Brain microvascular endothelial cell (primary cell): Measurements from ENCODE around the gene AVPR2.

Experiments
- DNase-seq: peaks from one replicate; pipeline ENCODE4 v3.0.0-alpha.2; 2020
- H3K27ac ChIP-seq: fragments of 250-450 bp; sonication (Bioruptor Pico); 2 replicates; pipeline ENCODE4 v1.5.1; 2020; ENCODE audit warnings: mild to moderate bottlenecking, moderate library complexity
- H3K27me3 ChIP-seq: fragments of 250-450 bp; sonication (Bioruptor Pico); replicated peaks from 2 replicates; pipeline ENCODE4 v1.5.1; 2020; ENCODE audit warnings: mild to moderate bottlenecking
- H3K36me3 ChIP-seq: fragments of 250-450 bp; sonication (Bioruptor Pico); replicated peaks from 2 replicates; pipeline ENCODE4 v1.5.1; 2020; ENCODE audit warnings: mild to moderate bottlenecking
- H3K4me3 ChIP-seq: 2 replicates; pipeline ENCODE4 v1.5.1; 2011; ENCODE audit warnings: low read depth, mild to moderate bottlenecking, control low read depth, low read length, moderate library complexity
- in situ Hi-C: cut with HindIII; loops from 2 replicates; pipeline ENCODE4 v1.10.0; 2017; ENCODE audit warnings: low sequenced_read_pairs, low pct_ligation_motif_present
- TF ChIP-seq, protein P1 (sequence below): IDR thresholded peaks from 2 replicates; pipeline ENCODE4 v1.5.1; 2011; ENCODE audit warnings: low read depth, mild to moderate bottlenecking, moderate library complexity, low read length, control low read depth, inconsistent platforms; ENCODE audit errors: missing control alignments

Gene AVPR2

GRCh38 chrX:153903991-153904957 lies at the start of gene AVPR2:
Gene AVPR2 (plus strand): TSS chrX:153904673. CDS start chrX:153905146, 473 bp downstream.
- in situ Hi-C loops, result no loop called here
- Histone ChIP-seq H3K4me3 (no peak within 1 kb of the TSS), H3K27me3 (no peaks in the 10 kb centered on the region), H3K36me3 (no peaks in the 10 kb centered on the region), H3K27ac (no peak within 1 kb of the TSS)
- TF ChIP-seq, protein P1, sequence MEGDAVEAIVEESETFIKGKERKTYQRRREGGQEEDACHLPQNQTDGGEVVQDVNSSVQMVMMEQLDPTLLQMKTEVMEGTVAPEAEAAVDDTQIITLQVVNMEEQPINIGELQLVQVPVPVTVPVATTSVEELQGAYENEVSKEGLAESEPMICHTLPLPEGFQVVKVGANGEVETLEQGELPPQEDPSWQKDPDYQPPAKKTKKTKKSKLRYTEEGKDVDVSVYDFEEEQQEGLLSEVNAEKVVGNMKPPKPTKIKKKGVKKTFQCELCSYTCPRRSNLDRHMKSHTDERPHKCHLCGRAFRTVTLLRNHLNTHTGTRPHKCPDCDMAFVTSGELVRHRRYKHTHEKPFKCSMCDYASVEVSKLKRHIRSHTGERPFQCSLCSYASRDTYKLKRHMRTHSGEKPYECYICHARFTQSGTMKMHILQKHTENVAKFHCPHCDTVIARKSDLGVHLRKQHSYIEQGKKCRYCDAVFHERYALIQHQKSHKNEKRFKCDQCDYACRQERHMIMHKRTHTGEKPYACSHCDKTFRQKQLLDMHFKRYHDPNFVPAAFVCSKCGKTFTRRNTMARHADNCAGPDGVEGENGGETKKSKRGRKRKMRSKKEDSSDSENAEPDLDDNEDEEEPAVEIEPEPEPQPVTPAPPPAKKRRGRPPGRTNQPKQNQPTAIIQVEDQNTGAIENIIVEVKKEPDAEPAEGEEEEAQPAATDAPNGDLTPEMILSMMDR, result no peak
- DNase-seq, result no peak

GRCh38 chrX:153854702-153855101 lies 49.8 kb upstream of the AVPR2 start:
- in situ Hi-C loops, result no loop called here
- no peaks in the 10 kb centered on the region for H3K36me3 ChIP-seq
- DNase-seq, result no peak
- no peak overlapping the region for H3K27ac ChIP-seq
- H3K4me3 ChIP-seq, result no peak overlapping the region
- TF ChIP-seq, protein P1, result peak; percentile 3
- no peaks in the 10 kb centered on the region for H3K27me3 ChIP-seq

GRCh38 chrX:153857348-153857903 lies 47.0 kb upstream of the AVPR2 start:
- no peaks in the 10 kb centered on the region for H3K36me3 ChIP-seq
- in situ Hi-C loops, result no loop called here
- H3K27ac ChIP-seq, result no peak overlapping the region
- no peaks in the 10 kb centered on the region for H3K27me3 ChIP-seq
- no peak for DNase-seq
- H3K4me3 ChIP-seq, result no peak overlapping the region
- TF ChIP-seq, protein P1, result no peak

GRCh38 chrX:153861151-153861550 lies 43.3 kb upstream of the AVPR2 start:
- DNase-seq, result no peak
- in situ Hi-C loops, result no loop called here
- TF ChIP-seq, protein P1, result no peak
- Histone ChIP-seq H3K4me3 (no peak overlapping the region), H3K36me3 (no peaks in the 10 kb centered on the region), H3K27ac (no peak overlapping the region), H3K27me3 (no peaks in the 10 kb centered on the region)

DNA sequence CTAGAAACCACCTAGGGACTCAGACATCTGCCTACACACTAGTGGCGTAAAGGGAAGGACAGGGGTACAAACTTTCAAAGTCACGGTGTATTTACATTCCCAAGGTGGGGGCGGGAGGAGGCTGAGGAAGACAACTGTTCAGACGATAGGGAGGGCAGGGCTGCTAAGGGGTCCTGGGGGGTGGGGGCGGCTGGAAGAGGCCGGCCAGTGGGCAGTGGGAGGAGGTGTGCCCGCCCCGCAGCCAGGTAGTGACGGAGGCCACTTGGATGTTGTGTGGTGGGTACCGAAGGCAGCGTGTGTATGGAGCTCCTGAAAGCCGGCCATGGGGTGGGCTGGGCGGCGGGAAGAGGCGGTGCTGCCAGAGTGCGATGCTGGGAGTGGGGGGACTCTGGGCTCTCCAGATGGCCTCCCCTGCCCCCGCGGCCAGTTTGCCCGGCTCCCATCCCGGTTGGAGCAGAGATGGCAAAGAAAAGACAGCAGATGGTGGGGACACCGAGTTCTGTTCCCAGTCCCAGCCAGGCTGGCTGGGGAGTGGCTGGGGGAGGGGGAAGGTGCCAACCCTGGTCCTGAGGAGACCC lies 42.7 kb upstream of the AVPR2 start:
- no peaks in the 10 kb centered on the region for H3K27me3 ChIP-seq
- in situ Hi-C loops, result no loop called here
- TF ChIP-seq, protein P1, result no peak

More for the DNA sequence above, 42.7 kb upstream of the AVPR2 start:
- Histone ChIP-seq H3K36me3 (no peaks in the 10 kb centered on the region), H3K27ac (no peak overlapping the region), H3K4me3 (no peak overlapping the region)
- no peak for DNase-seq
